SKM-1 (cell line): ENCODE data around the gene RNF227.

Experiments
- DNase-seq: peaks from one replicate; lab custom pipeline; 2025; ENCODE audit not compliant: unreplicated experiment; lab: John Stamatoyannopoulos, UW

Gene RNF227

GRCh38 chr17:7889166-7889955 lies 26.7 kb downstream of the RNF227 start:
- DNase-seq: no peak

GRCh38 chr17:7888184-7888920 lies 27.7 kb downstream of the RNF227 start, which contains the start of gene CHD3:
TSS of gene CHD3 (plus strand) at chr17:7888789. CDS start at chr17:7889001, 212 bp downstream.
- no peak for DNase-seq

GRCh38 chr17:7887482-7888183 lies 28.5 kb downstream of the RNF227 start:
- no peak for DNase-seq

GRCh38 chr17:7887038-7887481 lies 29.0 kb downstream of the RNF227 start:
- DNase-seq: no peak

- no peak for DNase-seq
Observed at GRCh38 chr17:7886227-7887037, 29.7 kb downstream of the RNF227 start.

GRCh38 chr17:7885367-7886226 lies 30.5 kb downstream of the RNF227 start:
- no peak for DNase-seq

- no peak for DNase-seq
Observed at GRCh38 chr17:7884581-7885366, 31.3 kb downstream of the RNF227 start.

GRCh38 chr17:7883781-7884386 lies 32.2 kb downstream of the RNF227 start:
- DNase-seq: no peak

GRCh38 chr17:7882629-7883028 lies 33.5 kb downstream of the RNF227 start:
- DNase-seq: no peak

- no peak for DNase-seq
Observed at GRCh38 chr17:7882068-7882467, 34.0 kb downstream of the RNF227 start.

- no peak for DNase-seq
Observed at GRCh38 chr17:7881276-7882054, 34.6 kb downstream of the RNF227 start.

- DNase-seq: no peak
Observed at GRCh38 chr17:7880076-7880868, 35.8 kb downstream of the RNF227 start.

GRCh38 chr17:7878234-7878633 lies 37.9 kb downstream of the RNF227 start:
- DNase-seq: no peak

GRCh38 chr17:7875804-7876370 lies 40.2 kb downstream of the RNF227 start:
- DNase-seq: no peak

GRCh38 chr17:7873051-7873450 lies 43.0 kb downstream of the RNF227 start:
- DNase-seq: no peak

GRCh38 chr17:7867881-7868329 lies 48.2 kb downstream of the RNF227 start:
- no peak for DNase-seq
